ENCODE results near the gene RASAL1. TPM values are rescaled to one million over a fixed set of nuclear protein-coding genes. Genes with fewer than 3 reads are reported as not detected.

Gene RASAL1
- total and polyA plus RNA-seq, 2 experiments from 2014 or later = 0.24 to 0.33 TPM

GRCh38 chr12:113089839-113090238, 45.7 kb downstream of the RASAL1 start:
- TF ChIP-seq CTCF (IDR thresholded peaks at IDR 0.05; ENCODE audit: low read depth, low read length) = no peak
- Histone ChIP-seq H3K27me3 (peaks cover 14% of the 10 kb centered on the region), H3K4me3 (no peak overlapping the region), H3K9me3 (ENCODE audit: low read depth) (no peaks in the 10 kb centered on the region), H3K36me3 (no peaks in the 10 kb centered on the region), H3K27ac (no peak overlapping the region), H3K4me1 (ENCODE audit: low read depth) (peaks cover 5% of the 10 kb centered on the region)
- DNase-seq (ENCODE audit: low read depth in 1 of 2, low spot score in 1 of 2) = no peak

DNA sequence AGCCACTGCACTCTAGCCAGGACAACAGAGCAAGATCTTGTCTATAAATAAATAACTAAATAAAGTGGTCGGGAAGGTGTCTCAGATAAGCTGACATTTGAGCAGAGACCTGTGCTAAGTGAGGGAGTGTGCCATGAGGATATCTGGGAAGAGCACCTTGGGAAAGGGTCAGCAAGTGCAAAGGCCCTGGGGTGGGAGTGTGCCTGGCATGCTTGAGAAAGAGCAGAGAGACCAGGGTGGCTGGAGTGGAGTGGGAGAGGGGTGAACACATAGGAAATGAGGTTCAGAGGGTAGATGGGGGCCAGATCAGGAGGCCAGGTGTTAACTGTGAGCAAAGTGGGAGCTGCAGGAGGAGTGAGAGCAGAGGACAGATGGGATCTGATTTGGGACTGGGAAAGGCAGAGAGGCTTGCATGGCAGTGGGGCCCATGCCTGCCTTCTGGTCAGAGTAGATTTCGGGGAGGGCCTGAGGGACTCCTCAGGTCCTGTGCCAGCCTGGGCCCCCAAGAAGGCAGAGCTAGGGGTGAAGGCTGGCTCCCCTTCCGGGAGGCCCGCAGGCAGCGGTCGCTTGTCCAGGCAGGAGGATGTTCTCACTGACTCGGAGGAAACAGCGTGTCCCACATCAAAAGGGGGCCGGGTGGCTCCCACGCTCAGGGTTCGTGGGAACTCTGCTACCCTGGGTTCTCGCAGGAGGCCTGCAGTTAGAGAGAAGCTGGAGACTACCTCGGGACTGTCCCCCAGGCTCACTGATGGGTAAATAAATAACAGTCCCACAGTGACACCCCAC, 46.4 kb downstream of the RASAL1 start:
- H3K9me3 ChIP-seq (ENCODE audit: low read depth) = no peaks in the 10 kb centered on the region
- no peak overlapping the region for H3K27ac ChIP-seq
- peaks cover 14% of the 10 kb centered on the region for H3K27me3 ChIP-seq
- peaks cover 5% of the 10 kb centered on the region for H3K4me1 ChIP-seq (ENCODE audit: low read depth)
- no peaks in the 10 kb centered on the region for H3K36me3 ChIP-seq
- no peak for DNase-seq (ENCODE audit: low read depth in 1 of 2, low spot score in 1 of 2)
- no peak for TF ChIP-seq CTCF (IDR thresholded peaks at IDR 0.05; ENCODE audit: low read depth, low read length)
- no peak overlapping the region for H3K4me3 ChIP-seq

DNA sequence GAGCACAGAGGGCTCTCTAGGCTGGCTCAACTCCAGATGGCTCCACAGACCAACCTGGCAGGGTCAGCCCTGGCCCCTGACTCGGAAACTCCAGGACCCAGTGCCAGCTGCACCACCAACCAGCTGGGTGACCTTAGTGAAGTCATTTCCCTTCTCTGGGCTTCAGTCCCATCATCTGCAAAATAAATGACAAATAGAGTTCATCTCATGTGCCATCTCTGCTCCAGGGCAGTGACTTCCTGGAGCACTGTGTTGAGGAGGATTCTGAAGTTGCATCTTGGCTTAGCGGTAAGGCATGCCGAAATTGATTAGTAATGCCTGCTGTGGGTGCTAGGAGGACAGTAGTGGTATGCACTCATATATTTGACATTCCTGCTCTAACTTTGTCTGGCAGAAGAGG, 47.5 kb downstream of the RASAL1 start:
- no peak for DNase-seq (ENCODE audit: low read depth in 1 of 2, low spot score in 1 of 2)
- no peak overlapping the region for H3K27ac ChIP-seq
- H3K9me3 ChIP-seq (ENCODE audit: low read depth) = no peaks in the 10 kb centered on the region
- no peaks in the 10 kb centered on the region for H3K36me3 ChIP-seq
- no peak for TF ChIP-seq CTCF (IDR thresholded peaks at IDR 0.05; ENCODE audit: low read depth, low read length)
- H3K4me3 ChIP-seq = no peak overlapping the region
- peaks cover 5% of the 10 kb centered on the region for H3K4me1 ChIP-seq (ENCODE audit: low read depth)
- peaks cover 13% of the 10 kb centered on the region for H3K27me3 ChIP-seq

- no peak for TF ChIP-seq CTCF (IDR thresholded peaks at IDR 0.05; ENCODE audit: low read depth, low read length)
- Histone ChIP-seq H3K9me3 (ENCODE audit: low read depth) (no peaks in the 10 kb centered on the region), H3K27ac (no peak overlapping the region), H3K36me3 (no peaks in the 10 kb centered on the region), H3K4me1 (ENCODE audit: low read depth) (peaks cover 5% of the 10 kb centered on the region), H3K4me3 (no peak overlapping the region), H3K27me3 (peaks cover 5% of the 10 kb centered on the region)
- no peak for DNase-seq (ENCODE audit: low read depth in 1 of 2, low spot score in 1 of 2)
These were observed 48.4 kb downstream of the RASAL1 start for GRCh38 chr12:113087193-113087592.

DNA sequence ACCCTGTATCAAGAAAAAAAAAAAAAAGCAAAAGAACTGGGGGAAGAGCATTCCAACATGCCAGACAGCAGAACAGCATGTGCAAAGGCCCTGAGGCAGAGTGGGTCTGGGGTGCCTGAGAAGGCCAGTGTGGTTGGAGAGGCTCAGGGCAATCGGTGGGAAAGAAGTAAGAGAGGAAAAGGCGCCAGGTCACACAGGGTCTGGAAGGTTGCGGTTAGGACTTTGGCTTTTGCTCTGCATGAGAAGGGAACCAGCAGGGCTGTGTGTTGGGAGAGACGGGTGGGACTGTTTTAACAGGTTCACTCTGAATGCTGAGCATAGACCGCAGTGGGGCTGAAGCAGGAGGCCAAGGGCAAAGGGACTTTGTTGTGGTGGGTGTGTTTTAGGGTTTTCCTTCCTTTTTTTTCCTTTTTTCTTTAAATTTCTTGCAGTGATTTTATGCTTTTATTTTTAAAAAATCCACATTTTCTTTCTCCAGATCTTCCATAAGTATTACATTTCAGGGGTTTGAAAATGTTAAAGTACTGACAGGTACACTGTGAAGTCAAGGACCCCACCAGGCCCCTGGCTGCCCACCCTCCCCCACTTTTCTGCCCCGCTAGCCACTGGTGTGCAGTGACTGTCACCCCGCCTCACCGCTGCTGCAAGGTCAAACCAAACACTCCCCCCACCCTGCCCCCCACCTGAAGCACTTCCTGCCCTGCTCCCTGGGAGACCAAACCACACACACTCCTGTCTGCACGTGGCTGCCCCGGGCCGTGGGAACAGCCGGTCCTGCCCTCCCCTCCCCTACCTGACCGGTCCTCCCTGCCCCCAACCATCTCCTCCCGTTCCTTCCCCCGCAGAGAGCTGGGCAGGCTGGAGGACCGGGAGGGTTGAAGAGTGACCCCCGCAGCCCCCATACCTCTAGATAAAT, 49.1 kb downstream of the RASAL1 start:
- Histone ChIP-seq H3K4me3 (no peak overlapping the region), H3K27ac (no peak overlapping the region), H3K9me3 (ENCODE audit: low read depth) (no peaks in the 10 kb centered on the region), H3K27me3 (peaks cover 2% of the 10 kb centered on the region), H3K36me3 (no peaks in the 10 kb centered on the region), H3K4me1 (ENCODE audit: low read depth) (peaks cover 5% of the 10 kb centered on the region)
- peak in 1 of 2 donors; percentile 21 for DNase-seq (ENCODE audit: low read depth in 1 of 2, low spot score in 1 of 2)
- no peak for TF ChIP-seq CTCF (IDR thresholded peaks at IDR 0.05; ENCODE audit: low read depth, low read length)

Measured in cardiac muscle cell (in vitro differentiated cells and primary cell).